Activated CD4-positive, alpha-beta T cell treated with anti-CD3 and anti-CD28 coated beads, Interleukin-2, amount 10 ng/mL, durations not matched to agents 7 days and 5 days (primary cell): ENCODE data around the gene GPR152. TPM values are rescaled to one million over a fixed set of nuclear protein-coding genes. Genes with fewer than 3 reads are reported as not detected.

Source experiments
- CTCF ChIA-PET: fragments of 350-600 bp; sonication (Branson Sonifier 250); formaldehyde crosslinking; loops from one replicate; lab custom pipeline; 2021; ENCODE audit warnings: antibody characterized with exemption; lab: Charles Lee
- POLR2A ChIA-PET: fragments of 350-600 bp; sonication (Branson Sonifier 250); formaldehyde crosslinking; loops from one replicate; lab custom pipeline; 2021; ENCODE audit warnings: antibody characterized with exemption; lab: Charles Lee
- DNase-seq: peaks from one replicate; pipeline ENCODE4 v3.0.0-alpha.2; 2020
- H3K27ac Mint-ChIP-seq: one replicate; pipeline ENCODE4 v1.8.0; 2021; ENCODE audit warnings: mild to moderate bottlenecking, moderate library complexity, mixed read lengths
- H3K27me3 Mint-ChIP-seq: one replicate; pipeline ENCODE4 v1.8.0; 2021; ENCODE audit warnings: mixed read lengths
- H3K36me3 Mint-ChIP-seq: one replicate; pipeline ENCODE4 v1.8.0; 2021; ENCODE audit warnings: low read depth, mixed read lengths
- H3K4me1 Mint-ChIP-seq: one replicate; pipeline ENCODE4 v1.8.0; 2021; ENCODE audit warnings: mixed read lengths
- H3K4me3 Mint-ChIP-seq: one replicate; pipeline ENCODE4 v1.8.0; 2021; ENCODE audit warnings: mild to moderate bottlenecking, moderate library complexity, mixed read lengths
- H3K9me3 Mint-ChIP-seq: one replicate; pipeline ENCODE4 v1.8.0; 2021; ENCODE audit warnings: mixed read lengths
- total RNA-seq, 2 experiments: library from RNA; stranded (reverse); gene quantifications; one replicate each; pipeline ENCODE4 v1.2.3, GENCODE V29; 2021

GPR152 gene
- total RNA-seq: not detected

DNA sequence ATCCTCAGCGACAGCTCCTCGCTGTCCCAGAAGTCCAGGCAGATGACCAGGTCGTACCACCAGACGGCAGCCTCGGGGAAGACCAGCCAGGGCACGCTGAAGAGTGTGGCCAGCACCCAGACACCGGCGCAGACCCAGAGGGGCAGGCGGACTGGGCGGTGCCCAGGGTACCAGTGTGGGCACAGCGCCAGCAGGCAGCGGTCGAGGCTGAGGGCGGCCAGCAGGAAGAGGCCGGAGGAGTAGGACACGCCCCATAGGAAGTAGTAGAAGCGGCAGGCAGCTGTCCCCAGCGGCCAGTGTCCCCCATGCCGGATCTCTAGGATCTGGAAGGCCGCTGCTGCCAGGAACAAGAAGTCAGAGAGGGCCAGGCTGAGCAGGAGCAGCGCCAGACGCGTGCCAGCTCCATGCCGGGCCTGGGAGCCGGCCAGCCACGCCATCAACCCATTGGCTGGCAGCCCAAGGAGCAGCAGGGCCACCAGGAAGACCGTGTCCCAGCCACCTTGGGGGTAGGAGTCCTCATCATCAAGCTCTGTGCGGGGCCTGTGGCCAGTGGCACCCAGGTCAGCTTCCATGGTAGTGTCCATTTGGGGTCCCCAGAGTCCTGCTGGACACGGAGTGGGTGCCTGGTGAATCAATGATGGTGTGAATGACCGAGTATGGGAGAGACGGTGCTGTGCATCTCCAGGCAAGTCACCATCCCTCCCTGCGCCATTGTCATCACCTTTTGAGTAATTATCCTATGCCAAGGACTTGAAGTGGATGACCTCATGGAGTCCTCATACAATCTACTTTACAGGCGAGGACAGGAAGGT lies at the start of gene GPR152:
Gene GPR152, minus strand, starts transcription at position 589 of the 812 bp plus-strand sequence. Its CDS starts 5 bp downstream, at position 584.
- no peak for DNase-seq
- no peak within 1 kb of the TSS for H3K27ac Mint-ChIP-seq
- H3K36me3 Mint-ChIP-seq: no peaks in the 10 kb centered on the region
- H3K27me3 Mint-ChIP-seq: peaks cover 3% of the 10 kb centered on the region
- CTCF ChIA-PET: interaction anchor here (1.0 to 2.7 kb wide), 2 partner anchors 9 to 43 kb away, joined by 4 to 6 read pairs; no protein-coding TSS in a partner anchor
- no peak within 1 kb of the TSS for H3K4me3 Mint-ChIP-seq
- peaks cover 15% of the 10 kb centered on the region for H3K4me1 Mint-ChIP-seq
- H3K9me3 Mint-ChIP-seq: no peaks in the 10 kb centered on the region
- POLR2A ChIA-PET: no interaction called here

DNA sequence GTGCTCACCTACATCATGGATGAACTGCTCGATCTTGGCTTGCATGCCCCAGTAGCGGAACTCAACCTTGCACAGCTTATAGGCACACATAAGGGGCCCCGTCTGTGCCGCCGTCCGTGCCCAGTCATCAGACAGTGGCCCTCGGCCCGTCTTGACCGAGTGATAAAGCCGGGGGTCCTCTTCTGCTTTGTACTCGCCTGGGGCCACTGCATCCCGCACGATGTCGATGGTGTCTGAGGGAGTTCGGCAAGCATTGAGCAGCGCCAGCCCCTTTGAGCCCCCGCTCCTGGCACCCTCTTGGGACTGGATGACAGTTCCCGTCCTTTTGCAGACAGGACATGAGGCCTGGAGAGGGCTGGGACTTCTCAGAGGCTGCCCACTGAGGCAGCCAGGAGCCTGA lies 49.3 kb upstream of the GPR152 start:
- peaks cover 38% of the 10 kb centered on the region for H3K36me3 Mint-ChIP-seq
- no peaks in the 10 kb centered on the region for H3K9me3 Mint-ChIP-seq
- CTCF ChIA-PET: interaction anchor here (2.5 kb wide), 1 partner anchor 100 kb away, joined by 13 read pairs; the partner anchor contains the start of gene PPP1CA
- DNase-seq: no peak
- peaks cover 42% of the 10 kb centered on the region for H3K4me1 Mint-ChIP-seq
- no peak overlapping the region for H3K4me3 Mint-ChIP-seq
- no peaks in the 10 kb centered on the region for H3K27me3 Mint-ChIP-seq
- no peak overlapping the region for H3K27ac Mint-ChIP-seq
- POLR2A ChIA-PET: no interaction called here

DNA sequence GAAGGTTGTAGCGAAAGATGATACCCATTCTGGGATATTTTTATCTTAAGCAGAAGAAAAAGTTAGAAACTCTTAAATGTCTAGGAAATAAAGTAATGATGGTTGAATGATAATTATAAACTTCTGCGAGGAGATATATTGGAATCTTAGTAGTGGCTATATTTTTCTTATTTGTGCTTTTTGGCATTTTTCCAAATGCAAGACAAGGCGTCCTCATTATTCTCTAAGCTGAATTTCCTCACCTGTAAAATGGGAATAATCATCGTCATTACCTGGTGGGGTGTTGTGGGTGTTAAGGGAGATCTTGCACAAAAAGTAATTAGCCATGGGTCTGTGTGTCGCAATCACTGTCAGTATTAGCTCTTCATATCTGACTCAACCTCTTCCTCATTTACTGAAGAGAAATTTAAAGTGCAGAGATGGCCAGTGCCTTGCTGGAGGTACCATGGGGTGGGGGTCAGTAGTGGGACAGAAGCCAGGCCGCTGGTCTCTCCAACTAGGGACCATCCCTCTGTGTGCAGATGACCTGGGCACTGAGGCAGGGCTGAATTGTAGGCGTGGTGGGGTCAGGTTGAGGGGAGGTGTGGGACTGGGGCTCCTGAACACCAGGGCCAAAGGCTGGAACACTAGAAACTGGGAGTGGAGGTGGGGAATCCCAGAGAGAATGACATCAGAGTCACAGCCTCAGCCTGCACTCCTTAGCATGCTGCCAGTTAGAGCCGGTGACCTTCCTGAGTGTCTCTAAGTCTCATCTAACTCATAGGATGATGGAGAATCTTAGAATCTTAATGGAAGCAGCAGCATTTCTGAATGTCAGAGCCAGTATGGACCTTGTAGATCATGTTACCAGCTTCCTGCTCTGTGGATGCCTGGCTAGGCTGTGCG lies 48.5 kb upstream of the GPR152 start:
- no peaks in the 10 kb centered on the region for H3K9me3 Mint-ChIP-seq
- ChIA-PET CTCF (interaction anchor here (2.5 kb wide), 1 partner anchor 99 kb away, joined by 13 read pairs; the partner anchor contains the start of gene PPP1CA), POLR2A (no interaction called here)
- H3K4me3 Mint-ChIP-seq: no peak overlapping the region
- peaks cover 34% of the 10 kb centered on the region for H3K4me1 Mint-ChIP-seq
- H3K36me3 Mint-ChIP-seq: peaks cover 33% of the 10 kb centered on the region
- no peak overlapping the region for H3K27ac Mint-ChIP-seq
- DNase-seq: no peak
- no peaks in the 10 kb centered on the region for H3K27me3 Mint-ChIP-seq

DNA sequence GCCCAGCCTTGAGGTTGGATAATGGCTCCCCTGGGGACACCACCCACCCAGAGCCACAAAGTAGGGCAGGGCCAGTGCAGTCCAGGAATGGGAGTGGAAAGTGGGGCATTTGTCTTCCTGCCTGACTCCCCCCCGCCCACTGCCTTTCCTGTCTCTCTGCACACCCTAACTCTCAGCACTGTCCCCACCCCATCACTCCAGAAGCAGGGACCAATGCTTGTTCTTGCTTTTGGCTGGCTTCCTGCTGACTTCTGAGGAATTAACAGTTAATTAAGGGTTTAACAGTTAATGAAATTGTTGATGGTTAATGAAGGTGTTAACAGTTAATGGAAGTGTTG lies 47.9 kb upstream of the GPR152 start:
- DNase-seq: no peak
- Mint-ChIP-seq H3K4me3 (no peak overlapping the region), H3K9me3 (no peaks in the 10 kb centered on the region), H3K27me3 (no peaks in the 10 kb centered on the region), H3K27ac (no peak overlapping the region), H3K36me3 (peaks cover 38% of the 10 kb centered on the region), H3K4me1 (peaks cover 28% of the 10 kb centered on the region)
- ChIA-PET POLR2A (no interaction called here), CTCF (interaction anchor here (2.5 kb wide), 1 partner anchor 99 kb away, joined by 13 read pairs; the partner anchor contains the start of gene PPP1CA)

GRCh38 chr11:67499808-67500483 lies 47.4 kb upstream of the GPR152 start:
- CTCF ChIA-PET: interaction anchor here (2.5 kb wide), 1 partner anchor 98 kb away, joined by 13 read pairs; the partner anchor contains the start of gene PPP1CA
- DNase-seq: no peak
- peaks cover 38% of the 10 kb centered on the region for H3K36me3 Mint-ChIP-seq

GRCh38 chr11:67498544-67498972 lies 46.0 kb upstream of the GPR152 start:
- Mint-ChIP-seq H3K4me1 (peaks cover 21% of the 10 kb centered on the region), H3K4me3 (no peak overlapping the region), H3K9me3 (no peaks in the 10 kb centered on the region), H3K36me3 (peaks cover 38% of the 10 kb centered on the region), H3K27ac (no peak overlapping the region), H3K27me3 (no peaks in the 10 kb centered on the region)
- ChIA-PET POLR2A (no interaction called here), CTCF (interaction anchor here (0.6 to 0.9 kb wide), 2 partner anchors 9 to 116 kb away, joined by 3 read pairs; no protein-coding TSS in a partner anchor)
- DNase-seq: no peak

More at GRCh38 chr11:67499808-67500483, 47.4 kb upstream of the GPR152 start:
- Mint-ChIP-seq H3K27ac (no peak overlapping the region), H3K9me3 (no peaks in the 10 kb centered on the region), H3K4me1 (peaks cover 27% of the 10 kb centered on the region), H3K27me3 (no peaks in the 10 kb centered on the region), H3K4me3 (no peak overlapping the region)
- POLR2A ChIA-PET: no interaction called here

GRCh38 chr11:67497656-67498291 lies 45.2 kb upstream of the GPR152 start:
- CTCF ChIA-PET: no interaction called here
- H3K9me3 Mint-ChIP-seq: no peaks in the 10 kb centered on the region
- peaks cover 38% of the 10 kb centered on the region for H3K36me3 Mint-ChIP-seq
- H3K4me3 Mint-ChIP-seq: no peak overlapping the region
- POLR2A ChIA-PET: no interaction called here
- no peak overlapping the region for H3K27ac Mint-ChIP-seq
- DNase-seq: no peak
- peaks cover 15% of the 10 kb centered on the region for H3K4me1 Mint-ChIP-seq
- no peaks in the 10 kb centered on the region for H3K27me3 Mint-ChIP-seq

- no peaks in the 10 kb centered on the region for H3K9me3 Mint-ChIP-seq
- no peak overlapping the region for H3K4me3 Mint-ChIP-seq
- ChIA-PET CTCF (interaction anchor here (1.7 kb wide), 1 partner anchor 9 kb away, joined by 4 read pairs; the partner anchor contains the start of gene PITPNM1), POLR2A (no interaction called here)
- DNase-seq: no peak
- H3K4me1 Mint-ChIP-seq: peaks cover 9% of the 10 kb centered on the region
- H3K27me3 Mint-ChIP-seq: no peaks in the 10 kb centered on the region
- H3K27ac Mint-ChIP-seq: no peak overlapping the region
- peaks cover 31% of the 10 kb centered on the region for H3K36me3 Mint-ChIP-seq
These were observed 43.6 kb upstream of the GPR152 start for GRCh38 chr11:67496113-67496512.

- no peak for DNase-seq
- ChIA-PET CTCF (interaction anchor here (1.7 kb wide), 1 partner anchor 10 kb away, joined by 4 read pairs; the partner anchor contains the start of gene PITPNM1), POLR2A (no interaction called here)
- no peaks in the 10 kb centered on the region for H3K27me3 Mint-ChIP-seq
- H3K9me3 Mint-ChIP-seq: no peaks in the 10 kb centered on the region
- peaks cover 28% of the 10 kb centered on the region for H3K36me3 Mint-ChIP-seq
- peaks cover 3% of the 10 kb centered on the region for H3K4me1 Mint-ChIP-seq
- no peak overlapping the region for H3K27ac Mint-ChIP-seq
- H3K4me3 Mint-ChIP-seq: no peak overlapping the region
These were observed 42.9 kb upstream of the GPR152 start for GRCh38 chr11:67495234-67496005.

DNA sequence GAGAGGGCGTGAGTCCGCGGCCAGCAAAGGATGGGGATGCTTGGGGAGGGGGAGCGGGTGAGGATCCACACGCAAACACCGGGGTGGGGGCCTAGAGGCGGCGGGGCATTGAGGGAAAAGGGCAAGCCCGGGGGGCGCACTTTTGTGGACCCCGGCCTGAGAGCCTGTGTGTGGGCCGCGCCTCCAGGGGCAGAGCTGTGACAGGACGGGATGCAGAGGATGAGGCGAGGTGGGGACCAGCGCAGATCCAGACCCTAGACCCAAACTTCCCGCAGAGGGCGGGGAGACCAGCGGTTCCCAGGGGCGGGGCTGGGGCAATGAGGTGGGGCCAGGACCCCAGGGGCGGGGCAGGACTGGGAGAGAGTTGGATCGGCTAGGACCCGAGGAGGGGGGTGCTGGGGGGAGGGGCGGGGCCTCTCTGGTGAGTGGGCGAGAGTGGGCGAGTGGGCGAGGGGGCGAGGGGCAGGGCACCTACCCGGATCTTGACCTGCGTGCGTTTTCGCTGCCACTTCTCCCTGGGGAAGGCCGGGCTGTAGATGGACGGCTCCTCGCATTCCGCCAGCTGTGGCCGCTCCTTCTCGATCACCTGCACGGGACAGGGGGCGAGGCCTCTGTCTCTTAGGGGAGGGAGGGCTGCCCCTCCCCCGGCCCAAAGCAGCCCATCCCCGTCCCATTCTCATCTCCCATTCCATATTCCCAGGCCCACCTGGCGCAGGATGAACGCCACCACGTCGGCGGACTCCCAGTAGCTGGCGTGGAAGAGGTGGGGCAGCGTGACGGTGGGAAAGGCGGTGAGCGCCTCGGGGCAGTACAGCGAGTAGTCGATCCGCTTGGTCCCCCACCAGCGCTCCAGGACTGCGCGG lies 42.1 kb upstream of the GPR152 start:
- Mint-ChIP-seq H3K27ac (peak overlapping the region; percentile 25), H3K9me3 (no peaks in the 10 kb centered on the region), H3K4me1 (peaks cover under 1% of the 10 kb centered on the region), H3K27me3 (no peaks in the 10 kb centered on the region), H3K36me3 (peaks cover 27% of the 10 kb centered on the region), H3K4me3 (no peak overlapping the region)
- DNase-seq: no peak
- CTCF ChIA-PET: no interaction called here
- POLR2A ChIA-PET: no interaction called here
